Bronchus fibroblast of lung (primary cell): ENCODE results near the gene GHITM. TPM values are rescaled to one million over a fixed set of nuclear protein-coding genes. Genes with fewer than 3 reads are reported as not detected.

ENCODE experiments used
- total RNA-seq: library from RNA; depleted of rRNA; stranded (reverse); fragments of >200 nt; gene quantifications from 2 replicates; pipeline ENCODE4 v1.2.3, GENCODE V29; 2015

Gene GHITM
- total RNA-seq, result 165 and 175 TPM in 2 replicates

GRCh38 chr10:84139126-84140035 is at the start of gene GHITM:
GHITM (plus strand) TSS chr10:84139509; CDS start chr10:84141501, 1,992 bp downstream.

DNA sequence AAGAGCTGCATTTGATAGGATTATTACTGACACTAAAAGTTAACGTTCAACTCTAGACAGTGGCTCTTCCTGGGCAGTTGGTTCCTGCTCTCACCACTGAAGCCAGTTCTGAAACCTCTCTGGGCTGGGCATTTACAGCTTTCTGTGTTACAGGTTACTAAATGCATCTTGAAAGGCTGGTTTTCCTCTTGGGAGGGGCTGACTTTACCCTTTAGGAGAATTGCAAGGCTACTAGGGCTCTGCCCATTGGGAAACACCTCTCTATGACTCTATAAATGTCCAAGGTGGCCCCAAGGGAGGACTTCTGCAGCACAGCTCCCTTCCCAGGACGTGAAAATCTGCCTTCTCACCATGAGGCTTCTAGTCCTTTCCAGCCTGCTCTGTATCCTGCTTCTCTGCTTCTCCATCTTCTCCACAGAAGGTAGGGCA is 34.2 kb downstream of the GHITM start, which contains the start of gene GPR15LG:
Gene GPR15LG (plus strand): TSS at position 301 of the 429 bp plus-strand sequence. CDS start 51 bp downstream, at position 352.

GRCh38 chr10:84194424-84195043 is 55.2 kb downstream of the GHITM start, which contains the start of gene CDHR1:
CDHR1 (plus strand) TSS chr10:84194537; CDS start chr10:84194761, 224 bp downstream.

Other genes with a start within 250 kb of the GHITM start
- gene GPR15LG, start 34.3 kb downstream of the GHITM start, total RNA-seq, result not detected in 2 replicates
- gene CDHR1, start 55.0 kb downstream of the GHITM start, total RNA-seq, result under 0.01 TPM in 2 replicates
- not detected in 2 replicates for gene LRIT2, start 86.0 kb downstream of the GHITM start, total RNA-seq
- gene LRIT1, start 102.0 kb downstream of the GHITM start, total RNA-seq, result not detected in 2 replicates
- gene RGR, start 105.5 kb downstream of the GHITM start, total RNA-seq, result not detected in 2 replicates
- 8.8 and 14.1 TPM in 2 replicates for gene CCSER2, start 189.1 kb downstream of the GHITM start, total RNA-seq